MM.1S (cell line): Measurements from ENCODE around the gene DLG4.

Experiments used
- DNase-seq: peaks from one replicate; pipeline ENCODE4 v3.0.0-alpha.2; 2015
- H2AFZ ChIP-seq: fragments of 300-600 bp; sonication (generic); 2 replicates; pipeline ENCODE4 v1.6.0; 2016; ENCODE audit warnings: antibody characterized with exemption, low read length
- H3F3A ChIP-seq: fragments of 300-600 bp; sonication (generic); 2 replicates; pipeline ENCODE4 v1.6.1; 2016; ENCODE audit warnings: mild to moderate bottlenecking, antibody characterized with exemption, low read length, moderate library complexity, mixed read lengths; ENCODE audit not compliant: insufficient read depth
- H3K27ac ChIP-seq: fragments of 300-600 bp; sonication (generic); 2 replicates; pipeline ENCODE4 v1.5.1; 2016; ENCODE audit warnings: mild to moderate bottlenecking, low read length
- H3K27me3 ChIP-seq: fragments of 300-600 bp; sonication (generic); replicated peaks from 2 replicates; pipeline ENCODE4 v1.6.0; 2016; ENCODE audit warnings: low read length; ENCODE audit not compliant: insufficient read depth
- H3K36me3 ChIP-seq: fragments of 300-600 bp; sonication (generic); replicated peaks from 2 replicates; pipeline ENCODE4 v1.6.1; 2016; ENCODE audit warnings: mild to moderate bottlenecking, low read length, mixed read lengths; ENCODE audit not compliant: insufficient read depth
- H3K4me1 ChIP-seq: fragments of 300-600 bp; sonication (generic); 2 replicates; pipeline ENCODE4 v1.6.1; 2016; ENCODE audit warnings: low read length, mixed read lengths
- H3K4me2 ChIP-seq: fragments of 300-600 bp; sonication (generic); 2 replicates; pipeline ENCODE4 v1.6.0; 2016; ENCODE audit warnings: low read depth, low read length
- H3K4me3 ChIP-seq: fragments of 300-600 bp; sonication (generic); 2 replicates; pipeline ENCODE4 v1.5.1; 2016; ENCODE audit warnings: low read length, mixed read lengths
- H3K79me2 ChIP-seq: fragments of 300-600 bp; sonication (generic); 2 replicates; pipeline ENCODE4 v1.6.1; 2016; ENCODE audit warnings: mixed run types, low read length, mixed read lengths
- H3K9ac ChIP-seq: fragments of 300-600 bp; sonication (generic); 2 replicates; pipeline ENCODE4 v1.6.1; 2016; ENCODE audit warnings: low read length, mixed read lengths
- H3K9me2 ChIP-seq: fragments of 300-600 bp; sonication (generic); replicated peaks from 2 replicates; pipeline ENCODE4 v1.6.1; 2016; ENCODE audit warnings: mild to moderate bottlenecking, low read length, mixed read lengths; ENCODE audit not compliant: insufficient read depth
- H3K9me3 ChIP-seq: fragments of 300-600 bp; sonication (generic); replicated peaks from 2 replicates; pipeline ENCODE4 v1.6.1; 2016; ENCODE audit warnings: mild to moderate bottlenecking, low read length, mixed read lengths; ENCODE audit not compliant: insufficient read depth
- H4K20me1 ChIP-seq: fragments of 300-600 bp; sonication (generic); 2 replicates; pipeline ENCODE4 v1.6.1; 2016; ENCODE audit warnings: mild to moderate bottlenecking, low read length, moderate library complexity, mixed read lengths; ENCODE audit not compliant: insufficient read depth
- EZH2 ChIP-seq: fragments of 300-600 bp; sonication (generic); optimal IDR thresholded peaks from 2 replicates; pipeline ENCODE3; 2017; ENCODE audit warnings: low read depth, mild to moderate bottlenecking, antibody characterized with exemption, low read length, mixed read lengths
- EZH2phosphoT487 ChIP-seq: fragments of 300-600 bp; sonication (generic); IDR thresholded peaks from 2 replicates; pipeline ENCODE4 v1.6.1; 2018; ENCODE audit warnings: antibody characterized with exemption, low read length
- TF ChIP-seq, protein P1 (sequence below): fragments of 300-600 bp; sonication (generic); IDR thresholded peaks from 2 replicates; pipeline ENCODE4 v1.5.1; 2016; ENCODE audit warnings: antibody characterized with exemption, low read length, mixed read lengths

The DLG4 gene

DNA sequence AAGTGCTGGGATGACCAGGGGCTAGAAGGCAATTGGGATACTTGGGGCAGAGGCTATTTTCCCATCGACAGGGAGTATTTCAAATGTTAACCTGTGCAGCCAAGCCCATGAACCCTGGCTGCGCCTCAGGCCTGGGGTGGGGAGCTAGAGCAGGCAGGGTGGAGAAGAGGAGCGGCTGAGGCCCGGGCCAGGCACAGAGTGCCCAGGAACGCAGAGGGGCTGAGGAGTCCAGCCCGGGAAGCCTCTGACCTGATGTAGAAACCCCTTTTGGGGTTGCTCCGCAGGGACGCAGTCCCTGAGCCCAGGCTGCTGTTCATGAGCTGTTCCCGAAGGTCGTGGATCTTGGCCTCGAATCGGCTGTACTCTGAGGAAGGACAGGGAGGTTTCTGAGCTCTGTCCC lies 23.7 kb downstream of the DLG4 start:
- no peak for DNase-seq
- Histone ChIP-seq H3K9ac (no peak overlapping the region), H3K4me1 (no peaks in the 10 kb centered on the region), H3K27me3 (peaks cover 91% of the 10 kb centered on the region), H3K79me2 (no peaks in the 10 kb centered on the region), H2AFZ (no peak overlapping the region), H3F3A (no peaks in the 10 kb centered on the region), H3K4me2 (no peak overlapping the region), H3K9me2 (no peaks in the 10 kb centered on the region), H3K9me3 (no peaks in the 10 kb centered on the region), H4K20me1 (no peaks in the 10 kb centered on the region), H3K4me3 (no peak overlapping the region), H3K27ac (no peak overlapping the region), H3K36me3 (no peaks in the 10 kb centered on the region)
- TF ChIP-seq EZH2 (no peak), EZH2phosphoT487 (no peak)
- TF ChIP-seq, protein P1, sequence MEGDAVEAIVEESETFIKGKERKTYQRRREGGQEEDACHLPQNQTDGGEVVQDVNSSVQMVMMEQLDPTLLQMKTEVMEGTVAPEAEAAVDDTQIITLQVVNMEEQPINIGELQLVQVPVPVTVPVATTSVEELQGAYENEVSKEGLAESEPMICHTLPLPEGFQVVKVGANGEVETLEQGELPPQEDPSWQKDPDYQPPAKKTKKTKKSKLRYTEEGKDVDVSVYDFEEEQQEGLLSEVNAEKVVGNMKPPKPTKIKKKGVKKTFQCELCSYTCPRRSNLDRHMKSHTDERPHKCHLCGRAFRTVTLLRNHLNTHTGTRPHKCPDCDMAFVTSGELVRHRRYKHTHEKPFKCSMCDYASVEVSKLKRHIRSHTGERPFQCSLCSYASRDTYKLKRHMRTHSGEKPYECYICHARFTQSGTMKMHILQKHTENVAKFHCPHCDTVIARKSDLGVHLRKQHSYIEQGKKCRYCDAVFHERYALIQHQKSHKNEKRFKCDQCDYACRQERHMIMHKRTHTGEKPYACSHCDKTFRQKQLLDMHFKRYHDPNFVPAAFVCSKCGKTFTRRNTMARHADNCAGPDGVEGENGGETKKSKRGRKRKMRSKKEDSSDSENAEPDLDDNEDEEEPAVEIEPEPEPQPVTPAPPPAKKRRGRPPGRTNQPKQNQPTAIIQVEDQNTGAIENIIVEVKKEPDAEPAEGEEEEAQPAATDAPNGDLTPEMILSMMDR = no peak

DNA sequence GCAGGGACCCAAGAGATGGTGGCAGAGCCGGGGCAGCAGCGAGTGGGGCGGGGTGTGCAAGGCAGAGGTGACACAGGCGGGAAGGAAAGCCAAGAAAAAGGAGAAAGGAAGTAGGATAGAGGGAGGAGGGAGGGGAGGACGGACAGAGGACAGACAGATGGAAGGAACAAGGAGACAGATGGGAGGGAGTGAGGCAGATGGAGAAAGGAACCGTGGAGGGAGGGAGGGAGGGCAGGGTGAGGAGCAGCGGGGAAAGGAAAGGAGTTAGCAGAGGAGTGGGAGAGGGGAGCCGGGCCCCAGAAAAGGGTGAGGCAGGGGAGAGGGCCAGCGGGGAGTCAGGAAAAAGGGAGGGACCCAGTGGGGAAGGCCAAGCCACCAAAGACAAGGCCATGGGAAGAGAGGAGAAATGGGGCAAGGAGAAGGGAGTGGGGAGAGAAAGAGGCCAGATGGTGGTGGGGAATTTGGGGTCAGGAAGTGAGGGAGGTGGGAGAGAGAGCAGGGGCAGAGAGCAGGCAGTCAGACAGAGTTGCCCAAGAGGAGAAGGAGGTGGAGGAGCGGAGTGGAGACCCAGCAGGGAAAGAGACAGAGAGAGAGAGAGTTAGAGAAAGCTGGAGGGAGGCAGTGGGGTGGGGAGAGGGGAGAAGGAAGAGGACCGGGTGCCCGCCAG lies 27.2 kb downstream of the DLG4 start:
- DNase-seq = no peak
- TF ChIP-seq EZH2phosphoT487 (no peak), EZH2 (no peak)
- TF ChIP-seq, protein P1 = no peak
- Histone ChIP-seq H3K9me3 (no peaks in the 10 kb centered on the region), H3K27me3 (peaks cover 72% of the 10 kb centered on the region), H4K20me1 (no peaks in the 10 kb centered on the region), H3K4me2 (no peak overlapping the region), H3F3A (no peaks in the 10 kb centered on the region), H3K9me2 (no peaks in the 10 kb centered on the region), H3K9ac (no peak overlapping the region), H3K27ac (no peak overlapping the region), H3K79me2 (no peaks in the 10 kb centered on the region), H3K4me3 (no peak overlapping the region), H3K4me1 (no peaks in the 10 kb centered on the region), H2AFZ (no peak overlapping the region), H3K36me3 (no peaks in the 10 kb centered on the region)

DNA sequence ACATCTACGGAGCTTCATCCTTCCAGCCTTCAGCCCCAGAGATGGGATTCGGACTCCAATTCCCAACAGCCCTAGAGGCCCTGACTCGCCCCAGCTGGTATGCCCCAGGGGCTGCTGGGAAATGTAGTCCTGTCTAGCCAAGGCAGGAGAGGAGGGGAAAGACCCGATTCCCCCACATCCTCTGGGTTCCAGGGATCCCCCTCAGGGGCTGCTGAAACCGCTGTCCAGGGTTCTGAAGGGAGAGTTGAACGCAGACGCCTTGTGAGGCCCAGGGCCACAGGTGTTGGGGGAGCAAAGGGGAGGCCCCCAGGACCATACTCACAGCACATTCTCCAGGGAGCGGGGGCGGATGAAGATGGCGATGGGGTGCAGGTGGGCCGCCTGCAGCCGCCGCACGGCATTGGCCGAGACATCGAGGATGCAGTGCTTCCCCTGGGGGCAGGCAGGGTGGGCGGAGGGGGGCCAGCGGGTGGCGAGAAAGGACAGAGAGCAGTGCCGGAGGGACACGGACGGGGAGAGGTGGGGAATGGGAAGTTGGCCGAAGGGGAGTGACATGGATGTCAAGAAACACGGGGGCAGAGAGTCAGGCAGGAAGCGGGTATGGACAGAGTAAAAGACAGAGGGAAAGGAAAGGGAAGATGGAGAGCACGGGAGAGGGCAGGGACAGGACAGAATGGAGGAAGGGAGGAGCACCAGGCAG lies 27.9 kb downstream of the DLG4 start:
- Histone ChIP-seq H3K27ac (no peak overlapping the region), H3K4me1 (no peaks in the 10 kb centered on the region), H3F3A (no peaks in the 10 kb centered on the region), H3K9me3 (no peaks in the 10 kb centered on the region), H3K27me3 (peaks cover 67% of the 10 kb centered on the region), H4K20me1 (no peaks in the 10 kb centered on the region), H3K79me2 (no peaks in the 10 kb centered on the region), H3K9me2 (no peaks in the 10 kb centered on the region), H2AFZ (no peak overlapping the region), H3K4me3 (no peak overlapping the region), H3K36me3 (no peaks in the 10 kb centered on the region), H3K4me2 (no peak overlapping the region), H3K9ac (no peak overlapping the region)
- peak; percentile 22 for DNase-seq
- no peak for TF ChIP-seq EZH2
- TF ChIP-seq, protein P1 = no peak
- no peak for TF ChIP-seq EZH2phosphoT487
